ENCODE data around the gene OR10H4. TPM values are rescaled to one million over a fixed set of nuclear protein-coding genes. Genes with fewer than 3 reads are reported as not detected.
"Not testable (repeated sequence)": the region's sequence is repeated elsewhere in the genome, so short reads cannot be mapped to it uniquely, and the experiment has no call there.

Gene OR10H4
- total RNA-seq, 1 experiment from 2014 or later: not detected

- TF ChIP-seq EZH2 (IDR thresholded peaks at IDR 0.05; ENCODE audit: low read length, unreplicated experiment) (no peak), EZH2phosphoT487 (IDR thresholded peaks at IDR 0.05; ENCODE audit: borderline replicate concordance, low read length) (no peak), CTCF (conservative IDR thresholded peaks at IDR 0.05; ENCODE audit: low read depth, low read length) (no peak)
- Histone ChIP-seq H3K9me3 (ENCODE audit: low read length) (no peaks in the 10 kb centered on the region), H3K4me1 (ENCODE audit: insufficient read depth, low read length) (no peaks in the 10 kb centered on the region), H3K9ac (ENCODE audit: low read length) (no peak overlapping the region), H4K20me1 (ENCODE audit: low read length) (no peaks in the 10 kb centered on the region), H3K4me3 (ENCODE audit: low read length) (no peak overlapping the region), H3K36me3 (ENCODE audit: low read depth, low read length) (no peaks in the 10 kb centered on the region), H3K27me3 (ENCODE audit: low read length) (peaks cover 10% of the 10 kb centered on the region), H3K9me2 (replicated peaks; ENCODE audit: low read length) (no peaks in the 10 kb centered on the region; the same call in 1 of the 2 replicates), H3K4me2 (ENCODE audit: low read length) (no peak overlapping the region), H2AFZ (ENCODE audit: low read length) (no peak overlapping the region), H3K27ac (ENCODE audit: low read length) (no peak overlapping the region), H3F3A (ENCODE audit: low read length, unreplicated experiment) (no peaks in the 10 kb centered on the region), H3K79me2 (ENCODE audit: low read length) (no peaks in the 10 kb centered on the region)
- CTCF ChIA-PET: no interaction called here
- ATAC-seq: no peak
- intact Hi-C loops (cut with micrococcal nuclease): no loop called here
- POLR2A ChIA-PET (ENCODE audit: unreplicated experiment): no interaction called here
- BruUV-seq (replicated peaks): no TSS peak
- no peak for DNase-seq
Observed at GRCh38 chr19:15900504-15900903, 48.3 kb upstream of the OR10H4 start.

- Histone ChIP-seq H3K9me3 (ENCODE audit: low read length) (no peaks in the 10 kb centered on the region), H3K9ac (ENCODE audit: low read length) (no peak overlapping the region), H3K4me3 (ENCODE audit: low read length) (no peak overlapping the region), H3K27me3 (ENCODE audit: low read length) (peaks cover 15% of the 10 kb centered on the region), H3K27ac (ENCODE audit: low read length) (no peak overlapping the region), H3K4me2 (ENCODE audit: low read length) (no peak overlapping the region), H4K20me1 (ENCODE audit: low read length) (no peaks in the 10 kb centered on the region), H3K36me3 (ENCODE audit: low read depth, low read length) (no peaks in the 10 kb centered on the region), H2AFZ (ENCODE audit: low read length) (no peak overlapping the region), H3K4me1 (ENCODE audit: insufficient read depth, low read length) (no peaks in the 10 kb centered on the region), H3K9me2 (replicated peaks; ENCODE audit: low read length) (no peaks in the 10 kb centered on the region), H3K79me2 (ENCODE audit: low read length) (no peaks in the 10 kb centered on the region), H3F3A (ENCODE audit: low read length, unreplicated experiment) (no peaks in the 10 kb centered on the region)
- intact Hi-C loops (cut with micrococcal nuclease): no loop called here
- DNase-seq (no peak), ATAC-seq (no peak)
- CTCF ChIA-PET: no interaction called here
- TF ChIP-seq EZH2phosphoT487 (IDR thresholded peaks at IDR 0.05; ENCODE audit: borderline replicate concordance, low read length) (no peak), EZH2 (IDR thresholded peaks at IDR 0.05; ENCODE audit: low read length, unreplicated experiment) (no peak), CTCF (conservative IDR thresholded peaks at IDR 0.05; ENCODE audit: low read depth, low read length) (no peak)
- POLR2A ChIA-PET (ENCODE audit: unreplicated experiment): no interaction called here
- no TSS peak for BruUV-seq (replicated peaks)
Observed at GRCh38 chr19:15902254-15902653, 46.6 kb upstream of the OR10H4 start.

GRCh38 chr19:15902898-15903297 lies 45.9 kb upstream of the OR10H4 start:
- POLR2A ChIA-PET (ENCODE audit: unreplicated experiment); H3K9ac ChIP-seq (ENCODE audit: low read length); H4K20me1 ChIP-seq (ENCODE audit: low read length); CTCF ChIA-PET; BruUV-seq (replicated peaks); H3K4me2 ChIP-seq (ENCODE audit: low read length); H3K9me2 ChIP-seq (replicated peaks; ENCODE audit: low read length); H3K4me1 ChIP-seq (ENCODE audit: insufficient read depth, low read length); H3K27ac ChIP-seq (ENCODE audit: low read length); H3K4me3 ChIP-seq (ENCODE audit: low read length); H3F3A ChIP-seq (ENCODE audit: low read length, unreplicated experiment); H3K36me3 ChIP-seq (ENCODE audit: low read depth, low read length); ATAC-seq; intact Hi-C loops (cut with micrococcal nuclease); H3K9me3 ChIP-seq (ENCODE audit: low read length); H3K79me2 ChIP-seq (ENCODE audit: low read length); DNase-seq; H2AFZ ChIP-seq (ENCODE audit: low read length): not testable (repeated sequence)
- peaks cover 15% of the 10 kb centered on the region for H3K27me3 ChIP-seq (ENCODE audit: low read length)

All from PC-3 (cell line).